Measurements from ENCODE around the gene GCC2. TPM values are rescaled to one million over a fixed set of nuclear protein-coding genes. Genes with fewer than 3 reads are reported as not detected.

Gene GCC2
- polyA plus RNA-seq, 10 donors: 14.2 to 27.0 (median 21.0) TPM

Other genes starting within 250 kb of the GCC2 start
- gene SULT1C3, start 209.2 kb upstream of the GCC2 start, polyA plus RNA-seq (ENCODE audit: insufficient read length in 10 of 10): not detected
- gene SULT1C2, start 160.3 kb upstream of the GCC2 start, polyA plus RNA-seq (ENCODE audit: insufficient read length in 10 of 10): 1 to 10 TPM in 3 of 10 donors, under 1 TPM in 7; 0.11 to 1.5 (median 0.31) TPM
- gene SULT1C4, start 71.3 kb upstream of the GCC2 start, polyA plus RNA-seq (ENCODE audit: insufficient read length in 10 of 10): 10 to 100 TPM; 14.2 to 25.8 (median 19.5) TPM
- gene LIMS1, start 85.3 kb downstream of the GCC2 start, polyA plus RNA-seq (ENCODE audit: insufficient read length in 10 of 10): 10 to 100 TPM; 34.1 to 54.2 (median 50.2) TPM